HG03064 (cell line): ENCODE measurements around the gene RFX1.

Experiments used
- ATAC-seq: cut with Tn5 transposase; IDR thresholded peaks from one replicate; pipeline ENCODE4 v1.9.1; 2021; ENCODE audit warnings: low read depth; ENCODE audit not compliant: unreplicated experiment

Gene RFX1

DNA sequence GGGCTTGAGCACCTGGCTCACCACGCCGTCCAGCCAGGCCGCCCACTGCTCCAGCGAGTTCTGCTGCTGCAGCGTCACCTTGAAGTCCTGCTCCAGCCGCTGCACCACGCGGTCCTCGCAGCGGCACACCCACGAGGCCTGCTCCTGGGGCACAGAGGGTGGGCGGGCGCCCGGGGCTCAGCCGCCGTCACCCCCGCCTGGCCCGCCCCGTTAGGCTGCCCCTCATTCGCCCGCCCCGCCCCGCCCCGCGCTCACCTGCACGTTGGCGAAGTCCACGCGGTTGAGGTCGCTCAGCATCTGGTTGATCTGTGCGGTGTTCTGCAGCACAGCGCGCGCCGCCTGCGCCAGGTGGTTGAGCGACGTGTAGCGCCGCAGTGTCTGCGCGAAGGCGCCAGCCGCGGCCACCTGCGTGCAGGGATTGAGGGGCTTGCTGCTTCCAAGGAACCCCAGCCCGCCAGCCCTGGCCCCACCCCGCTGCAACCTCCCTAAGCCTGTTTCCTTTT, 42.5 kb downstream of the RFX1 start:
- ATAC-seq = no peak

DNA sequence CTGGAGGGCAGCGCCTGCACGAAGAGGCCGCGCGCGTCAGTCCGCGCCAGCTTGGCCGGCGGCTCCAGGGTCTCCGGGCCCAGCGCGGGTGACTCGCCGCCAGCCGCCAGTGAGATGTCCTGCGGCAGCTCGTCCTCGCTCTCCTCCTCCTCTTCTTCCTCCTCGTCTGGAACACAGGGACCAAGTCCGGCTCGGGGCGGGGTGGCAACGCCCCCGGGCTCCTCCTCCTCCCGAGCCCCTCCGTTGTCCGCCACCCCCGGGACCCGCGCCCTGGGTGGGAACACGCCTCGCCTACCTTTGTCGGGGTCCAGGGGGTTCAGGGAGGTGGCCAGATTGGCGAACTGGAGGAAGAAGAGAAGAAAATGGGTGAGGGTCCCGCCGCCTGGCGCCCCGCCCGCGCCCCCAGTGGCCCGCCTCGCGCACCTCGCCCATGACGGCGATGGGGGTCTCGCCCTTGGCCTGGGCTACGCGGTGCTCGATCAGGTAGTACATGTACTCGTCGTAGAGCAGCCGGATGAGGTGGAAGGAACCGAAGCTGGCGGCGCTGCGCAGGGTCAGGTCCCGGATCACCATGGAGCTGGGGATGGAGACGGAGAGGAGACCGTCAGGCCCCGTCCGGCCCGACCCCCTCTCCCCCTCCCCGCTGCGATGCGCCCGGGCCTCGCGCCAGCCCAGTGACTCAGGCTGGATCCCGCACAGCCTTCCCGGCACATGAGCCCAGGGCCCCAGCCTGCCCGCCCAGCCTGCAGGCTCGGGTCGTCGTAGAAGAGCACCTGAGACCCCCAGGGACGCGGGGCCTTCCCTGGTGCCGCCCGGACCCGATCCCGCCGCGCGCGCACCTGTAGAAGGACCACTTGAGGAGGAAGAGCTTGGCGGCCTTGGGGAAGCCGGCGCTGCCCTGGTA, 43.2 kb downstream of the RFX1 start:
- no peak for ATAC-seq

DNA sequence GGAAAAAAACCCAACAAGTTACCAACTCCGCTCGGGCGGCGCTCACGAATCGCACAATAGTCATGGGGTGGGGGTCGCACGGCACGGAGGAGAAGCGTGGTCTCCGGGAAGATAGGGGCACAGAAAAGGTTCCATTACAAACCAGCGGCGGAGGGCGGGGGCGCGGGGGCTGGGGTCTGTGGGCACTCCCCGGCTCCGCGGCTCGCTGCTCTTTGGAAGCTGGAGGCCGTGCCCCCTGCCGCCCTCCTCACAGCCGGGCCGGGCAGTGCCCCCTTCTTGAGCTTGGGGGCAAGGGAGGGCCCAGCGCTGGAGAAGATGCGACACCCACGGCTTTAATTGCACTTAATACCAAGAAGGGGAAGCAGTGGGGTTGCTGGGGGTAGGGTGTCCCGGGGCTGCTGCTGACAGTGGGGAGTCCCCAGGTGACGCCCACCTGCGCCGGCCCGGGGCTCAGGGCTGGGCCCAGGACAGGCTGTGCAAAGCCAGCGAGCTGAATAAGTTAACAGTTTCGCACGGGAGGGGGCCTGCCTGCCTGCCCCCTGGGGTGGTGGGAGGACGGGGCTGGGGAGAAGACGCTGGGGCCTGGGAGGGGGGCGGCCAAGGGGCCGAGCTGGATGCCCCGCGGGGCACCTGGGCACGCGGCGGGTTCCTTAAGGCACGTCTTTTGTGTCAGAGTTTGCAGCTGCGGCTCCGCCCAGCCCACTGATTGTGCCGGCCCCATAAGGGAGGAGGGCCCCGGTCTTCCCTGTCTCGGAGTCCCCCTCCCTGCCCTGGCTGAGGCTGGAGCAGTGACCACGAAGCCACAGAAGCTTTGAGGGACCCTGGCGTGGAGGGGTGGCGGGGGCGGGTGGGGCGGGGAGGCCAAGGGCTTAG, 44.1 kb downstream of the RFX1 start:
- ATAC-seq = no peak

DNA sequence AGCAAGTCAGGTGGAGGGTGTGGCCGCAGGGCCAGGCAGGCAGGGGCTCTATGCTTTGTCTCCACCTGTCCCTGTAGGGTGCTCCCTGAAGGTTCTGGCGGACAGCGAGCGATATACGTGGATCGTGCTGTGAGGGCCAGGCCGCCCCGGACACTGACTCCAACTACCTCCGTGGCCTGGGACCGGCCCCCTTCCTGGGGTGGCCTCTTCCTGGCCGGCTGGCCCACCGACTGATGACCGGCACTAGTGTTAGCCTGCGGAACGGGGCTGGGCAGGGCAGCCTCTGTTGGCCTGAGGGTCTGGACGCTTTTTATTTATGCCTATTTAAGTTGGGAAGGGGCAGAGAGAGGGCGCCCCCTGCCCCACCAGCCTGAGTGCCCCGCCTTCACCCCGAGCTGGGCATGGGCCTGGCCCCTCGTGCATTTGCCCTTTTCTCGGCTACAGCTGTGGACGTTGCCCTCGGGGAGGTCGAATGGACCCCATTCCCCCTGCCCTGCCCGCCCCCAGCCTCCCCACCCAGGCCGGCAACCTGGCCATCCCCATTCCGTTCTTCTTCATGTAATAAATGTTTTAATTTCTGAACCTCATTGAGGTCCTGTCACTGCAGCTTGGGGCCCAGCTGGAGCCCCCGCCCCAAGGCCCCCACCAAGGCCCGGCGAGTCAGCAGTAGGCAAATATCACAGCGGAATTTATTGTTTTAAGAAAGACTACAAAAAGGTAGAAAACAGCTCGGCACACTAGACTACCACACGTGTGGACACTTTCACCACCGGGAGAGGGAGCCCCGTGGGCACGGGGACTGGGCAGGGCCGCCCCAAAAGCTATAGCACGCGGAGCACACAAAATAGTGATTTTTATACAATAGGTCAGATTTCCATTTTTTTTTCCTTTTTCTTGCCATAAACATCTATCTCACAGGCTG, 45.0 kb downstream of the RFX1 start:
- ATAC-seq = no peak

DNA sequence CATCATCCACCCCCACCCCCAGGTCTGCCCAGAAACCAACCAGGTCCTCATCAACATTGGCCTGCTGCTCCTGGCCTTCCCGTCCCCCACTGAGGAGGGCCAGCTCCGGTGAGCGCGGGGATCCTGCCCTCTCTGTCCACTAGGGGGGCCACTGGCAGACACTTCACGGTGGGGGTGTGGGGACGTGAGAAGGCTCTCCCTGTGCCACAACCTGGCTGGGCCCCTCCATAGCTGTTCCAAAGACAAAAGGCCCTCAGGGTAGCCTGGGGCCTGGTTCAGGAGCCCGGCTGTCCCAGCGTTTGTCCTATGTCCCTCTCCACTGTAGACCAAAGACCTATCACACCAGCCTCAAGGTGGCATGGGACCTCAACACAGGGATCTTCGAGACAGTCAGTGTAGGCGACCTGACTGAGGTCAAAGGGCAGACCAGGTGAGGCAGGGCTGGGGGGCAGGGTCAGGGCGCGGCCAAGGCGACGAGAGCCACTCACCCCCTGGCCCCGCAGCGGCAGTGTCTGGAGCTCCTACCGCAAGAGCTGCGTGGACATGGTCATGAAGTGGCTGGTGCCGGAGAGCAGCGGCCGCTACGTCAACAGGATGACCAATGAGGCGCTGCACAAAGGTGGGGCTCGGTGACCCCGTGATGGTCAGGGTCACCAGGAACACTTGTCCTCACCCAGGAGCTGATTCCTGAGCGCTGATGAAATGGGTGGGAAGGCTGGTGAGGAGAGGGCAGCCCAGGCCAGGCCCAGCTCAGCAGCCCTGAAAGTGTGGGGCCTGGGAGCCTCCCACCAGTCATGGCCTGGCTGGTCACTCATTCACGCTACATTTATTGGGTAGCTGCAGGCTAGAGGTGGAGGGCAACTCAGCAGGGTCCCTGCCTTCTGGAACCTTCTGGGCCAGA, 45.9 kb downstream of the RFX1 start:
- ATAC-seq = no peak

DNA sequence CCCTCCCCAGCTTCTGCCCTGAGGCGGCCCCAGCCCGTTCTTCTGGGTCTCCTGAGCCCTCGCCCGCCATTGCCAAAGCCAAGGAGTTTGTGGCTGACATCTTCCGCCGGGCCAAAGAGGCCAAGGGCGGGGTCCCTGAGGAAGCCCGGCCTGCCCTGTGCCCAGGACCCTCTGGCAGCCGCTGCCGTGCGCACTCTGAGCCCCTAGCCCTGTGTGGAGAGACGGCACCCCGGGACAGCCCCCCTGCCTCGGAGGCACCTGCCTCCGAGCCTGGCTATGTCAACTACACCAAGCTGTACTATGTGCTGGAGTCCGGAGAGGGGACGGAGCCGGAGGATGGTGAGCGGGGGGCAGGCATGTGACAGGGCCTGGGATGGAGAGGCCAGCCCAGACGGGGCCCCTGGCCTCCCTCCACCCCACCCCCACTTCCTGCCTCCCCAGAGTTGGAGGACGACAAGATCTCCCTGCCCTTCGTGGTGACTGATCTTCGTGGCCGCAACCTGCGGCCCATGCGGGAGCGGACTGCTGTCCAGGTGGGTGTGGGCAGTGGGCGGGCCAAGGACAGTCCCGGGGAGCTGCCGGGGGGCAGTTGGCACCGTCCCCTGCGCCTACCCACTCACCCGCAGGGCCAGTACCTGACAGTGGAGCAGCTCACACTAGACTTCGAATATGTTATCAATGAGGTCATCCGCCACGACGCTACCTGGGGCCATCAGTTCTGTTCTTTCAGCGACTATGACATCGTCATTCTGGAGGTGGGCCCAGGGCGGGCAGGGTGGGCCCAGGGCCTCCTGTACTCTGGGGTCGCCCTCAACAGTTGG, 46.8 kb downstream of the RFX1 start:
- ATAC-seq = no peak

DNA sequence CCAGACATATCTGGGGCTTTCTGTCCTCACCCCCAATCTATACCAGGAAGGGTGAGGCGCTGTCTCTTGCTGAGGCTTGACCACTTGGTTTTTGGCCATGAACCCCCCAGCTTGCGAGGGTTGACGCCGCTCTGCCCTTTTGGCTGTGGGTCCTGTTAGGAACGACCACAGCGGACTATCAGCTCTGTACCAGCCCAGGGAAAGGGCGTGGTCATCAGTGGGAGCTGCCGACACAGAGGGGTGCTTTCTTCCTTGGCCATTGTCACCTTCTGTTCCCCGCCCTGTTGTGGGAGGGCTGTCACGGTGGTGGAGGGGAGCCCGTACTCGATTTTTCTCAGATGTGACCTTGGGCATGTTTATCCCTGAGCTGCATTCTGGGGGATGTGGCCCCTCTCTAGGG, 48.1 kb downstream of the RFX1 start:
- no peak for ATAC-seq

DNA sequence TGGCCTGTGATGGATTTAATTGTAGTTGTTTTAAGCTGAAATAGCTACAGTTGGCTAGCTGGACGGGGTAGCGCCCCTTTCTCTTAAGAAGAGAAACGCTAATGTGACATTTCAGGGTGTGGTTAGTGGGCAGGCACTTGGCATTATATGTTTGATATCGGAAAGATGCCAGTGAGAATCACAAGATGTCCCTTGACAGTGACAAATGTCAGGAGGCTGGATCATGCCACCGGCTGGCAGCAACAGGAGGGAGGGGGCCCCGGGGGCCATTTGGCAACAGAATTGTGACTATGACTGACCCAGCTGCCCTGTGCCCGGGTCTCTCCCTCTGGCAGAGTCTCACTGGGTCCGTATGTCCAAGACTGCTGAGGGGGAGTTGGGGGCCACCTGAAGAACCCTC, 49.1 kb downstream of the RFX1 start:
- ATAC-seq = no peak

DNA sequence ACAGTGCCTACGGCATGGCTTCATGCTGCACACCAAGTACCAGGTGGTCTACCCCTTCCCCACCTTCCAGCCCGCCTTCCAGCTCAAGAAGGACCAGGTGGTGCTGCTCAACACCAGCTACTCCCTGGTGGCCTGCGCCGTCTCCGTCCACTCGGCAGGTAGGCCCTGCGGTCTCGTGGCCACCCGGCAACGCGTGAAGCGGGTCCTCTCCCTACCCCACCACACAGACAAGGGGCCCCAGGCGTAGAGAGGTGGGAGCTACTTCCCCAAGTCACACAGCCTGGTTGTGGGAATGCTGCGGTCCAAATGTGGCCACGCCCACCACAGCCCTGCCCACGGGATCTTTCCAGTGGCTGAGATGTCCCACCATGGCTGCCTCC, 49.8 kb downstream of the RFX1 start:
- ATAC-seq = no peak

DNA sequence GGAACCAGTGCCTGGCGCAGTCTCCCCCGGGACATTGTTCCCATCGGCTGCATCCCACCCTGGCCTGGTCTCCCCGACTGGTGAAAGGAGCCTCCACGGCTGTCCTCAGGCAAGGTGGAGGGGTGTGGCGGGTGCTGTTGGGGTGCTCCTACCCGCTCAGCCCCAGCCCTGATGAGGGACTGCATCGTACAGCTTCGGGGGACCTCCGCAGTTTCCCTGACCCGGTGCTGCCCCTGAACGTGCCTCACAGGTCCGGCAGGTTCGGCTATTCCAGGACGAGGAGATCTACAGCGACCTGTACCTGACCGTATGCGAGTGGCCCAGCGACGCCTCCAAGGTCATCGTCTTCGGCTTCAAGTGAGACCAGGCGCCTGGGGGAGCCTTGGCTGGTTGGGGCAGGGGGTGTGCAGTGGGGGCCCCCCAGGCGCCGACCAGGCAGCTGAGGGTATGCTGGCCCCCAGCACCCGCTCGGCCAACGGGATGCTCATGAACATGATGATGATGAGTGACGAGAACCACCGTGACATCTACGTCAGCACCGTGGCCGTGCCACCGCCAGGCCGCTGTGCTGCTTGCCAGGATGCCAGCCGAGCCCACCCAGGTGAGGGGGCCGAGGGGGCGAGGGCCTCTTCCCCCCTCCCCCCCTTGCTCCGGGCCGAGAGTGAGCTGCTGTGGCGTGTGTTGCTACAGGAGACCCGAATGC, 50.3 kb downstream of the RFX1 start:
- no peak for ATAC-seq

DNA sequence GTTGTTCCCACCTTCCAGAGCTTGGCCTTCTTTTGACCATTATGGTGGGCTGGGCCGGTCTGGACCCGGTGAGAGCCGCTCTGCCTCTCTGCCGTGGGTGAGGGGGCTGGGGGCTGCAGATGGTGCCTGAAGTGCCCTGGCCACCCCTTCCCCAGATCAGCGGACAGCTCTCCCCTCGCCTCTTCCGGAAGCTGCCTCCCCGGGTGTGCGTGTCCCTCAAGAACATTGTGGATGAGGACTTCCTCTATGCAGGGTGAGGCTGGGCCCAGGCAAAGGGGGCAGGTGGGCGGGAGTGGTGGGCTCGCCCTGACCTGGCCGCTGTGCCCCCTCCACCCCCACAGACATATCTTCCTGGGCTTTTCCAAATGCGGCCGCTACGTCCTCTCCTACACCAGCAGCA, 51.9 kb downstream of the RFX1 start:
- no peak for ATAC-seq

DNA sequence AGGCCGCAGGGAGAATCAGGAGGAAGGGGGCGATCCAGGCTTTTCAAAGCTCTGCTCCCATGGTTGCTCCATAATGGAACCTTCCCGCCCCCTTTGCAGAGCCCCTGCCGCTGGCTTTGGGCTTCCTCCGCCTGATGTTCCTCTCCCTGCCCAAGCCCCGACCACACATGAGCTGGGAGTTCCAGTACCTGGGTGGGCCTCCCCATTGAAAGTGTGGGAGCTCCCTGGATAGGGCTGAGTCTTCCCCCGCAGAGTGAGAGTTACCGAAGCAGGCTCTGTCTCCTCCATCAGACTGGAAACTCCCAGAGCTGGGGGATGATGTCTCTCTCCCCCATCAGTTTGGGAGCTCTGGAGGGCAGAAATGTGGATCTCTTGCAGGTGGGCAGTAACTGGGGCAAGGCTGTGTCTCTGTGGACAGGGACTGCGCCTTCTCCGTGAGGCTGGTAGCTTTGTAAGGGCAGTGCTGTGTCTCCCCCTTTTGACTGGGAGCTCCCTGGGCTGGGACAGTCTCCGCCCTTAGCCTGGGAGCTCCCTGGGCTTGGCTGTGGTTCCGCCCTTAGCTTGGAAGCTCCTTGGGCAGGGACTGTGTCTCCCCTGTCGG, 53.1 kb downstream of the RFX1 start:
- ATAC-seq = no peak

DNA sequence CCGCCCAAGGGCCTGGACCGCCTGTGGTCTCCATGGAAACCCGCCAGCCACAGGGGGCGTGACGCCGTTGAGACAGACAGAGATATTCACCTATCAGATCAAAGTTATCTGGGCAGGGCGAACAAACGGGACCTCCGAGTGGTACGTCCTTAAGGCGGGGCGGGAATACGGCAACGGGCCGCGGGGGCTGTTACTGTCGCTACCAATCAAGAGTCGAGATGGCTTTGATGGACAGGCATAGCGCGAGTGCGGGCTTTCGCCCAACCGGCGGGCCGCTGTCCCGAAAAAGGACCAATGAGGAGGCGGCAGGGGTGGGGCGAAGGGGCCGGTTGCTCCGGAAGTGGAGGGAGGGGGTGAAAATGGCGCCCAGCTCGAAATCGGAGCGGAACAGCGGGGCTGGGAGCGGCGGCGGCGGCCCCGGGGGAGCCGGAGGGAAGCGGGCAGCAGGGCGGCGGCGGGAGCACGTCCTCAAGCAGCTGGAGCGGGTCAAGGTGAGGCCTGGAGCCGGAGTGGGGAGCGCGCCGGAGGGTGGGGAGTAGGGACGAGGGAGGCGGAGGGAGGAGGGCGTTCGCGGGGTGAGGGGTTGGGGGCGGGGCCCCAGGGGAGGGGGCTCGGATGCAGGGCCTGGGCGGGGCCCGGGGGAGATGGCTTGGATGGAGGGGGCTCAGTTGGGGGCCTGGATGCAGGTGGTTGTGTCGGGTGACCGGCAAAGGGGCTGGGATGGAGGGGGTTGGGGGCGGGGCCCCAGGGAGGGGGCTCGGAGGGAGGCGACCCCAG, 53.8 kb downstream of the RFX1 start, which contains the start of gene DCAF15:
Gene DCAF15 (plus strand): TSS at position 356 of the 777 bp plus-strand sequence. CDS start 4 bp downstream, at position 360.
- peak; percentile 96 for ATAC-seq

DNA sequence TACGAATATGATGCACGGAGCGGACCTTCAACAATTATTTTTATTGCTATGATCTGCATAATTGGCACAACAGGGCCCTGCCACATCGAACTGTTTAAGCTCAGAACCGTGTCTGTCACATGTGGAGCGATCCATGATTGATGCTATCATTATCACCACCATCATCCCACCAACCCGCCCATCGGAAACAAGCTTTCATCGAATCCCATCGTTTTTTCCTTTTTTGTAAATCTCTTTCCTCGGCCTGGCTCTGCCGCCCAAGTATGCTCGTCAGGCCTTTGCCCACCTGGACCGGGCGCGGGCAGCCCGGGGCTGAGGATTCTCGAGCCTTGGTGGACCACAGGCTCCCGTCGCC, 54.3 kb downstream of the RFX1 start:
- no peak for ATAC-seq

DNA sequence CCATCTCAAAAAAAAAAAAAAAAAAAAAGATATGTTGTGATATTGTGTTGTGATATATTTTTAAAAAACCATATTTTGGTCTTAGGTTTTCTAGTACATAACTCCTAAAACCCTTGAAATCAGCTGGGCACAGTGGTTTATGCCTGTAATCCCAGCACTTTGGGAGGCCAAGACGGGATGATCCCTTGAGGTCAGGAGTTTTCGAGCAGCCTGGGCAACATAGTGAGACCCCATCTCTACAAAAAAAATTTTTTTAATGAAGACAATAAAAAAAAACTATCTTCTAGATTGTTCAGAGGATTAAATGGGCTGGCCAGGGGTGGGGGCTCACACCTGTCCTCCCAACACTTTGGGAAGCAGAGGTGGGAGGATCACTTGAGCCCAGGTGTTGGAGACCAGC, 55.1 kb downstream of the RFX1 start:
- no peak for ATAC-seq

DNA sequence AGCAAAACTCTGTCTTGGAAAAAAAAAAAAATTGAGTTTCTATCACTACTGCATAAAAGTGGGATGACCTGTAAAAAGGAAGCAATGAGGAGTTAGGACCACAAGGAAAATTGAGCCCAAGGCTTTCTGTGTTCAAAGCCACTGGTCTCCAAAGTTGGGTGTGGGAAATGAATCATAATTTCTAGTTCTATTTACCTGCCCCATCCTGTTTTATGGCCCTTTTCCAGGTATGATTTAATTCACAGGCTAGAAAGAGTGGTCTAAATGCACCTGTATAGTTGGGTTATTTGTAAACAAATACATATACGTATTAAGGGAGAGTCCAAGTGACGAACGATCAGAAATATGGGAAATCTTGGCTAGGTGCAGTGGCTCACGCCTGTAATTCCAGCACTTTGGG, 59.7 kb downstream of the RFX1 start:
- no peak for ATAC-seq
